AG04450 (cell line): ENCODE measurements around the gene KRTAP5-10. TPM values are rescaled to one million over a fixed set of nuclear protein-coding genes. Genes with fewer than 3 reads are reported as not detected.

Experiments used
- CTCF ChIA-PET: fragments of 300-600, 350-600 bp; formaldehyde crosslinking; extraction: SDS; loops from one replicate; lab custom pipeline; 2022; ENCODE audit warnings: antibody characterized with exemption, inconsistent platforms; lab: Charles Lee
- POLR2A ChIA-PET: fragments of 350-600 bp; formaldehyde crosslinking; extraction: SDS; loops from one replicate; lab custom pipeline; 2021; ENCODE audit warnings: antibody characterized with exemption, inconsistent platforms; lab: Yijun Ruan, JAX
- DNase-seq: peaks from one replicate; pipeline ENCODE4 v3.0.0-alpha.2; 2011; ENCODE audit warnings: low read depth, low spot score
- H3K27ac ChIP-seq: one replicate; pipeline ENCODE4 v1.5.1; 2012; ENCODE audit warnings: low read depth, low read length, control low read depth
- H3K27me3 ChIP-seq: one replicate; pipeline ENCODE4 v1.6.0; 2012; ENCODE audit warnings: low read length; ENCODE audit not compliant: control insufficient read depth, insufficient read depth
- H3K4me3 ChIP-seq: 2 replicates; pipeline ENCODE4 v1.5.1; 2011; ENCODE audit warnings: mild to moderate bottlenecking, low read depth, low read length, control low read depth
- H3K9me3 ChIP-seq: 2 replicates; pipeline ENCODE4 v1.5.1; 2012; ENCODE audit warnings: low read length; ENCODE audit not compliant: control insufficient read depth, insufficient read depth
- polyA plus RNA-seq: library from polyadenylated mRNA; depleted of rRNA; stranded (reverse); fragments of >200 nt; gene quantifications from 2 replicates; pipeline ENCODE4 v1.2.3, GENCODE V29; 2011
- TF ChIP-seq, protein P1 (sequence below): IDR thresholded peaks from 2 replicates; pipeline ENCODE4 v1.5.1; 2011; ENCODE audit warnings: low read depth, low read length, control low read depth, inconsistent platforms

KRTAP5-10 gene
- polyA plus RNA-seq, 1 experiment: not detected

GRCh38 chr11:71548120-71548519, 17.2 kb upstream of the KRTAP5-10 start, which contains the start of gene KRTAP5-9:
KRTAP5-9 (plus strand) TSS chr11:71548420; CDS start chr11:71548658, 238 bp downstream.
- CTCF ChIA-PET: no interaction called here
- TF ChIP-seq, protein P1, sequence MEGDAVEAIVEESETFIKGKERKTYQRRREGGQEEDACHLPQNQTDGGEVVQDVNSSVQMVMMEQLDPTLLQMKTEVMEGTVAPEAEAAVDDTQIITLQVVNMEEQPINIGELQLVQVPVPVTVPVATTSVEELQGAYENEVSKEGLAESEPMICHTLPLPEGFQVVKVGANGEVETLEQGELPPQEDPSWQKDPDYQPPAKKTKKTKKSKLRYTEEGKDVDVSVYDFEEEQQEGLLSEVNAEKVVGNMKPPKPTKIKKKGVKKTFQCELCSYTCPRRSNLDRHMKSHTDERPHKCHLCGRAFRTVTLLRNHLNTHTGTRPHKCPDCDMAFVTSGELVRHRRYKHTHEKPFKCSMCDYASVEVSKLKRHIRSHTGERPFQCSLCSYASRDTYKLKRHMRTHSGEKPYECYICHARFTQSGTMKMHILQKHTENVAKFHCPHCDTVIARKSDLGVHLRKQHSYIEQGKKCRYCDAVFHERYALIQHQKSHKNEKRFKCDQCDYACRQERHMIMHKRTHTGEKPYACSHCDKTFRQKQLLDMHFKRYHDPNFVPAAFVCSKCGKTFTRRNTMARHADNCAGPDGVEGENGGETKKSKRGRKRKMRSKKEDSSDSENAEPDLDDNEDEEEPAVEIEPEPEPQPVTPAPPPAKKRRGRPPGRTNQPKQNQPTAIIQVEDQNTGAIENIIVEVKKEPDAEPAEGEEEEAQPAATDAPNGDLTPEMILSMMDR: no peak
- H3K27me3 ChIP-seq: no peaks in the 10 kb centered on the region
- no peak within 1 kb of the TSS for H3K4me3 ChIP-seq
- H3K9me3 ChIP-seq: peaks cover 5% of the 10 kb centered on the region
- POLR2A ChIA-PET: no interaction called here
- no peak for DNase-seq
- no peak within 1 kb of the TSS for H3K27ac ChIP-seq

DNA sequence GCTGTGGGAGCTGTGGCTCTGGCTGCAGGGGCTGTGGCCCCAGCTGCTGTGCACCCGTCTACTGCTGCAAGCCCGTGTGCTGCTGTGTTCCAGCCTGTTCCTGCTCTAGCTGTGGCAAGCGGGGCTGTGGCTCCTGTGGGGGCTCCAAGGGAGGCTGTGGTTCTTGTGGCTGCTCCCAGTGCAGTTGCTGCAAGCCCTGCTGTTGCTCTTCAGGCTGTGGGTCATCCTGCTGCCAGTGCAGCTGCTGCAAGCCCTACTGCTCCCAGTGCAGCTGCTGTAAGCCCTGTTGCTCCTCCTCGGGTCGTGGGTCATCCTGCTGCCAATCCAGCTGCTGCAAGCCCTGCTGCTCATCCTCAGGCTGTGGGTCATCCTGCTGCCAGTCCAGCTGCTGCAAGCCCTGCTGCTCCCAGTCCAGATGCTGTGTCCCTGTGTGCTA, 16.6 kb upstream of the KRTAP5-10 start:
- ChIA-PET CTCF (no interaction called here), POLR2A (no interaction called here)
- Histone ChIP-seq H3K4me3 (no peak overlapping the region), H3K27me3 (no peaks in the 10 kb centered on the region), H3K27ac (no peak overlapping the region), H3K9me3 (peaks cover 5% of the 10 kb centered on the region)
- TF ChIP-seq, protein P1: no peak
- no peak for DNase-seq

DNA sequence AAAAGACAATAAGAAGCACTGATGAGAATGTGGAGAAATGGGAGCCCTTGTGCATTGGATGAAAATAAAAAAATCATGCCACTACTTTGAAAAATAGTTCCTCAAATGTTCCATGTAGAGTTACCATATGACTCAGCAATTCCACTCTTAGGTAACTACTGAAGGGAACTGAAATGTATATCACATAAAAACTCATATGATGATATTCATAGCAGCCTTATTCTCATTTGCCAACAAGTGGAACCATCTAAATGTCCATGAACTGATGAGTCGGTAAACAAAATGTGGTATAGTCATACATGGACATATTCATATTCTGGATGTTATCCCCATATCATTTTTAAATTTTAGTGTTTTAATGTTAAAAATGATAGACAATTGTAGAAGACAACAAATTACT, 13.7 kb upstream of the KRTAP5-10 start:
- peaks cover under 1% of the 10 kb centered on the region for H3K9me3 ChIP-seq

DNA sequence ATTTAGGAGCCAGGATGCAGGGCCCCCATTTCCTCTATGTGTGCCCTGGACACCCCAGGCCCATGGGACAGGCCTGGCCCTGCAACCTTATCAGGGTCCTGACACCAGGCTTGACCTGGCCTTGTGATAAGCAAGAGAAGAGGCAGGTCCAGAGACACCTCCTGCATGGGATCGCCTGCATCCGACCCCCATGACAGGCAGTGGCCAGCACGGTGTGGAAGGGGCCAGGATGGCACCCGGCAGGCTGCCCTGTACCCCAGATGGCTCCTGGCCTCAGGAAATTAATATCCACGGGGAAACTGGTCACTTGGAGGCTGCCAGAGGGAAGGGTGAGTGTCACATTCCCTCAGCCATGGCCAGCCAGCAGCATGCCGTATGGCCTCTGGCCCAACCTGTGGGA, 10.4 kb upstream of the KRTAP5-10 start:
- Histone ChIP-seq H3K27me3 (peaks cover 4% of the 10 kb centered on the region), H3K27ac (no peak overlapping the region), H3K9me3 (no peaks in the 10 kb centered on the region; the same call in 1 of the 2 replicates), H3K4me3 (no peak overlapping the region)
- POLR2A ChIA-PET: no interaction called here
- TF ChIP-seq, protein P1: no peak
- CTCF ChIA-PET: no interaction called here
- no peak for DNase-seq

More for the DNA sequence above, 13.7 kb upstream of the KRTAP5-10 start:
- Histone ChIP-seq H3K27ac (no peak overlapping the region), H3K4me3 (no peak overlapping the region), H3K27me3 (no peaks in the 10 kb centered on the region)
- no peak for DNase-seq
- POLR2A ChIA-PET: no interaction called here
- TF ChIP-seq, protein P1: no peak
- CTCF ChIA-PET: no interaction called here

- DNase-seq: no peak
- ChIA-PET POLR2A (no interaction called here), CTCF (no interaction called here)
- Histone ChIP-seq H3K4me3 (no peak overlapping the region), H3K9me3 (no peaks in the 10 kb centered on the region; the same call in 1 of the 2 replicates), H3K27ac (no peak overlapping the region), H3K27me3 (peaks cover 4% of the 10 kb centered on the region)
- TF ChIP-seq, protein P1: no peak
These were observed 9.9 kb upstream of the KRTAP5-10 start for GRCh38 chr11:71555508-71555907.
